DND-41 (cell line): ENCODE data around the gene ABHD8.
"Not testable (repeated sequence)": the region's sequence is repeated elsewhere in the genome, so short reads cannot be mapped to it uniquely, and the experiment has no call there.

Experiments
- ATAC-seq: fragments of 200-7000 bp; cut with Tn5 transposase; 3 replicates; pipeline ENCODE4 v1.9.1; 2021; ENCODE audit warnings: low read depth; ENCODE audit not compliant: insufficient read depth
- DNase-seq: peaks from one replicate; pipeline ENCODE4 v3.0.0-alpha.2; 2020
- H2AFZ ChIP-seq: 2 replicates; pipeline ENCODE4 v1.6.0; 2012; ENCODE audit warnings: low read depth, low read length
- H3K27ac ChIP-seq: 2 replicates; pipeline ENCODE4 v1.5.1; 2012; ENCODE audit warnings: low read length, inconsistent platforms
- H3K27me3 ChIP-seq: fragments of 200-600 bp; sonication (generic); 2 replicates; pipeline ENCODE4 v1.6.0; 2012; ENCODE audit warnings: low read length, mild to moderate bottlenecking, inconsistent platforms; ENCODE audit not compliant: insufficient read depth, poor library complexity
- H3K36me3 ChIP-seq: 2 replicates; pipeline ENCODE4 v1.5.1; 2012; ENCODE audit warnings: low read length, inconsistent platforms; ENCODE audit not compliant: insufficient read depth
- H3K4me1 ChIP-seq: 2 replicates; pipeline ENCODE4 v1.5.1; 2012; ENCODE audit warnings: mild to moderate bottlenecking, low read length; ENCODE audit not compliant: insufficient read depth
- H3K4me2 ChIP-seq: 2 replicates; pipeline ENCODE4 v1.6.0; 2012; ENCODE audit warnings: mild to moderate bottlenecking, moderate library complexity, low read length, inconsistent platforms; ENCODE audit not compliant: insufficient read depth
- H3K4me3 ChIP-seq, 2 experiments: fragments of 200-600 bp in 1 of 2; shearing (Covaris generic) in 1 of 2; 2 replicates each; pipeline ENCODE4 v1.5.1; 2012 to 2016; ENCODE audit warnings: inconsistent platforms in 2 of 2, low read length in 2 of 2, mild to moderate bottlenecking in 2 of 2, low read depth in 1 of 2, moderate library complexity in 1 of 2
- H3K79me2 ChIP-seq: 2 replicates; pipeline ENCODE4 v1.6.0; 2012; ENCODE audit warnings: low read length, inconsistent platforms; ENCODE audit not compliant: insufficient read depth
- H3K9ac ChIP-seq: 2 replicates; pipeline ENCODE4 v1.6.0; 2012; ENCODE audit warnings: low read depth, mild to moderate bottlenecking, inconsistent platforms, low read length, moderate library complexity
- H3K9me3 ChIP-seq: 2 replicates; pipeline ENCODE4 v1.5.1; 2012; ENCODE audit warnings: low read length, moderate library complexity, mild to moderate bottlenecking, inconsistent platforms; ENCODE audit not compliant: insufficient read depth, severe bottlenecking
- H4K20me1 ChIP-seq: 2 replicates; pipeline ENCODE4 v1.6.0; 2012; ENCODE audit warnings: low read length; ENCODE audit not compliant: insufficient read depth
- EZH2 ChIP-seq: IDR thresholded peaks from 3 replicates; pipeline ENCODE4 v1.6.1; 2012; ENCODE audit warnings: borderline replicate concordance, low read depth, mild to moderate bottlenecking, moderate library complexity, low read length, inconsistent platforms; ENCODE audit not compliant: severe bottlenecking
- TF ChIP-seq, protein P1 (sequence below): IDR thresholded peaks from 2 replicates; pipeline ENCODE4 v1.5.1; 2012; ENCODE audit warnings: borderline replicate concordance, low read length, moderate library complexity, mild to moderate bottlenecking; ENCODE audit not compliant: poor library complexity, severe bottlenecking; ENCODE audit errors: extremely low read depth

ABHD8 gene

DNA sequence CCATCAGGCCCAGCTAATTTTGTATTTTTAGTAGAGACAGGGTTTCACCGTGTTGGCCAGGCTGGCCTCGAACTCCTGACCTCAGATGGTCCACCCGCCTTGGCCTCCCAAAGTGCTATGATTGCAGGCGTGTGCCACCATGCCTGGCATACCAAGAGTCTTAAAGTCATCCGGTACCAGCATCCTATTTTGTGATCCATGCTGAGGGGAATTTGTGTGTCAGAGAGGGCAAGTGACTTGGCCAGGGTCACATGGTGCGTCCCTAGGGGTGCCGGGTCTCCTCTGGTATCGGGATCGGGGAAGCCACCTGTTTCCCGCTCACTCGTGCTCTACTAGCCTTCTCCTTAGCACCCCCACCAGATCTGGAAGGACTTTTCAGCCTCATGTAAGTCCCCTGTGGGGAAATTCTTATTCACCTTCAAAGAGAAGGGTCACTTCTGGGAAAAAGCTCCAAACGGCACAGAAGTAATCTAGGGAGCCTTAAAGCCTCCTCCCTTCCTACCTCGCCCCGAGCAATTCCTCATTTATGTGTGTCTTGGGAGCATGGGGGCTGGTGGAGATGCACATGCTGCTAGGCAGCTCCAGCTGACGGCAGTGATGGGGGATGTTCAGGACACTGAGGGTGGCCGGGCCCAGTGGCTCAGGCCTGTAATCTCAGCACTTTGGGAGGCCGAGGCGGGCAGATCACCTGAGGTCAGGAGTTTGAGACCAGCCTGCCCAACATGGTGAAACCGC, 27.6 kb downstream of the ABHD8 start:
- H3K4me3 ChIP-seq = no peak overlapping the region
- no peak overlapping the region for H3K27ac ChIP-seq
- DNase-seq (no peak), ATAC-seq (no peak)
- no peak overlapping the region for H3K9ac ChIP-seq
- peaks cover 63% of the 10 kb centered on the region for H3K36me3 ChIP-seq
- no peak overlapping the region for H3K4me2 ChIP-seq
- H3K4me1 ChIP-seq = no peaks in the 10 kb centered on the region
- peaks cover 3% of the 10 kb centered on the region; the same call in 1 of the 2 replicates for H3K79me2 ChIP-seq
- TF ChIP-seq EZH2 = no peak
- TF ChIP-seq, protein P1, sequence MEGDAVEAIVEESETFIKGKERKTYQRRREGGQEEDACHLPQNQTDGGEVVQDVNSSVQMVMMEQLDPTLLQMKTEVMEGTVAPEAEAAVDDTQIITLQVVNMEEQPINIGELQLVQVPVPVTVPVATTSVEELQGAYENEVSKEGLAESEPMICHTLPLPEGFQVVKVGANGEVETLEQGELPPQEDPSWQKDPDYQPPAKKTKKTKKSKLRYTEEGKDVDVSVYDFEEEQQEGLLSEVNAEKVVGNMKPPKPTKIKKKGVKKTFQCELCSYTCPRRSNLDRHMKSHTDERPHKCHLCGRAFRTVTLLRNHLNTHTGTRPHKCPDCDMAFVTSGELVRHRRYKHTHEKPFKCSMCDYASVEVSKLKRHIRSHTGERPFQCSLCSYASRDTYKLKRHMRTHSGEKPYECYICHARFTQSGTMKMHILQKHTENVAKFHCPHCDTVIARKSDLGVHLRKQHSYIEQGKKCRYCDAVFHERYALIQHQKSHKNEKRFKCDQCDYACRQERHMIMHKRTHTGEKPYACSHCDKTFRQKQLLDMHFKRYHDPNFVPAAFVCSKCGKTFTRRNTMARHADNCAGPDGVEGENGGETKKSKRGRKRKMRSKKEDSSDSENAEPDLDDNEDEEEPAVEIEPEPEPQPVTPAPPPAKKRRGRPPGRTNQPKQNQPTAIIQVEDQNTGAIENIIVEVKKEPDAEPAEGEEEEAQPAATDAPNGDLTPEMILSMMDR = no peak
- no peaks in the 10 kb centered on the region for H3K27me3 ChIP-seq
- no peak overlapping the region for H2AFZ ChIP-seq
- H3K9me3 ChIP-seq = no peaks in the 10 kb centered on the region
- H4K20me1 ChIP-seq = peaks cover 4% of the 10 kb centered on the region; the same call in 1 of the 2 replicates

DNA sequence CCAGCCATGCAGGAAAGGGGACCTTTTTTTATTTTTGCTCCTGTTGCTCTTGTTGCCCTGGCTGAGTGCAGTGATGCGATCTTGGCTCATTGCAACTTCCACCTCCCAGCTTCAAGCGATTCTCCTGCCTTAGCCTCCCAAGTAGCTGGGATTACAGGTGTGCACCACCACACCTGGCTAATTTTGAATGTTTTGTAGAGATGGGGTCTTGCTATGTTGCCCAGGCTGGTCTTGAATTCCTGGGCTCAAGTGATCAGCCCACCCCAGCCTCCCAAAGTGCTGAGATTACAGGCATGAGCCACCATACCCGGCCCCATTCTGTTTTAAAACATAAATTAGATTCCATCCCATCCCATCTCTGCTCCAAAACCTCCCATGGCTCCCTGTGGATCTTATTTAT, 28.3 kb downstream of the ABHD8 start:
- not testable (repeated sequence) for DNase-seq, H3K9ac ChIP-seq, H3K9me3 ChIP-seq, H3K27ac ChIP-seq, H3K4me3 ChIP-seq, ATAC-seq, H3K4me2 ChIP-seq, H3K4me1 ChIP-seq, H2AFZ ChIP-seq, H4K20me1 ChIP-seq, H3K27me3 ChIP-seq, H3K79me2 ChIP-seq
- H3K36me3 ChIP-seq = peaks cover 69% of the 10 kb centered on the region

DNA sequence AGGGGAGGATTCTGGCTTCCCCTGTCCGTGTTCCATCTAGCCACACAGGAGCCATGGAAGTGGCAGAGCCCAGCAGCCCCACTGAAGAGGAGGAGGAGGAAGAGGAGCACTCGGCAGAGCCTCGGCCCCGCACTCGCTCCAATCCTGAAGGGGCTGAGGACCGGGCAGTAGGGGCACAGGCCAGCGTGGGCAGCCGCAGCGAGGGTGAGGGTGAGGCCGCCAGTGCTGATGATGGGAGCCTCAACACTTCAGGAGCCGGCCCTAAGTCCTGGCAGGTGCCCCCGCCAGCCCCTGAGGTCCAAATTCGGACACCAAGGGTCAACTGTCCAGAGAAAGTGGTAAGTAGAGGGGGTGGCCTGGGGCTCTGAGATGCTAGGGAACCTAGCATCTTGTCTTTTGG, 34.5 kb downstream of the ABHD8 start:
- no peak for TF ChIP-seq EZH2
- TF ChIP-seq, protein P1 = no peak
- H3K4me3 ChIP-seq = peak overlapping the region in 1 of 2 experiments; percentile 75; a peak in 2 of 4 replicates
- H3K27ac ChIP-seq = 0 out of 2 replicates have a peak overlapping the region, but pooled peaks have one; percentile 34
- DNase-seq = no peak
- H2AFZ ChIP-seq = no peak overlapping the region
- H3K9ac ChIP-seq = peak overlapping the region; percentile 68
- H4K20me1 ChIP-seq = no peaks in the 10 kb centered on the region; the same call in 1 of the 2 replicates
- H3K4me2 ChIP-seq = peak overlapping the region; percentile 95
- no peaks in the 10 kb centered on the region for H3K27me3 ChIP-seq
- ATAC-seq = no peak
- H3K9me3 ChIP-seq = no peaks in the 10 kb centered on the region
- peaks cover 33% of the 10 kb centered on the region for H3K36me3 ChIP-seq
- H3K4me1 ChIP-seq = peaks cover 18% of the 10 kb centered on the region
- H3K79me2 ChIP-seq = peaks cover 21% of the 10 kb centered on the region

DNA sequence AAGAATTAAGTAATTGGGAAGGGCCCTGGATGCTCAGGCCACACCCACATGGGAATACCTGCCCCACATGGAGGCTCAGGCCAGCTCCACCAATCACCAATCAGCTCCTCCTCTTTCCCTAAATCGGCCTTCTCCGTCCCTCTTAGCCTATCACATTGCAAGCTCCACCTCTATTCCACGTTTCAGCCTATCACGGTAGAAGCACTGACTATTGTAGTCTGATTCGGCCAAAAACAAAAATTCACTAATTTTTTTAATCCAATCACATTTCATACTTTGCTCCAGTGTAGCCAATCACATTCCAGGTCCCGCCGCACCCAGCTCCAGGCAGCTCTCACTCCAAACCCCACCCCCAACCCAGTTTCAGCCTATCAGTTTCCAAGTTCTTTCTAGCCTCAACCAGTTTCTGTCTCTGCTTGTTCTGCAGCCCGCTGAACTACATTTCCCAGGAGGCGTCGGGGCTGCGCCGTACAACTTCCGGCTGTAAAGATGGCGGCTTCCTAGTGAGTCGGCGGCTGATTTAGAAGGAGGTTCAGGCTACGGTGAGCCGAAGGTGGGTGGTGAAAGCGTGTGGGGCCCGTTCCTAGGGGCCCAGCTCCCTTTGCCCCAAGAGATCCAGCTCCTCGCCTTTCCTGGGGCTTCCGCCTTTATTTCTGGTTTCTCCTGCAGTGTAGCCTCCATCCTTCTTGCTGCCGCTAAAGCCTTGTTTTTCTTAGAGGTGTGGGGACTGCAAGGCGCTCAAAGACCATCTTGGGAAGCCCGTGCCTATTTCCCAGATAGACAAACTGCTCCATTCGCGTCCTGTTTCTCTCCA, 36.0 kb downstream of the ABHD8 start, which contains the start of gene BABAM1:
BABAM1 (plus strand) TSS at position 469 of the 814 bp plus-strand sequence. CDS start 1,364 bp downstream, outside the sequence.
- H3K9me3 ChIP-seq = no peaks in the 10 kb centered on the region
- peaks cover 18% of the 10 kb centered on the region for H3K4me1 ChIP-seq
- DNase-seq (peak; percentile 98), ATAC-seq (peak; percentile 96)
- H3K4me3 ChIP-seq = peak within 1 kb of the TSS; percentile 75 to 88
- peaks cover 26% of the 10 kb centered on the region for H3K36me3 ChIP-seq
- no peak for TF ChIP-seq EZH2
- TF ChIP-seq, protein P1 = no peak
- peak within 1 kb of the TSS; percentile 68 for H3K9ac ChIP-seq
- no peaks in the 10 kb centered on the region for H4K20me1 ChIP-seq
- H3K79me2 ChIP-seq = peaks cover 21% of the 10 kb centered on the region
- H3K4me2 ChIP-seq = peak within 1 kb of the TSS; percentile 95
- no peaks in the 10 kb centered on the region for H3K27me3 ChIP-seq
- peak within 1 kb of the TSS; percentile 86 for H2AFZ ChIP-seq
- H3K27ac ChIP-seq = peak within 1 kb of the TSS; percentile 80
